OCI-LY7 (cell line): ENCODE data around the gene RNF157. TPM values are rescaled to one million over a fixed set of nuclear protein-coding genes. Genes with fewer than 3 reads are reported as not detected.
"Not testable (repeated sequence)": the region's sequence is repeated elsewhere in the genome, so short reads cannot be mapped to it uniquely, and the experiment has no call there.

Experiments
- BruUV-seq: library from RNA; stranded (reverse); fragments of 400-500 nt; replicated peaks from 2 replicates; lab custom pipeline; 2021; lab: Mats Ljungman, UMichigan
- CTCF ChIA-PET: fragments of 300-600 bp; sonication (Branson Sonifier 250); formaldehyde crosslinking; loops from one replicate; lab custom pipeline; 2022; ENCODE audit warnings: antibody characterized with exemption; ENCODE audit not compliant: unreplicated experiment; lab: Charles Lee
- POLR2A ChIA-PET: fragments of 300-600 bp; sonication (Branson Sonifier 250); formaldehyde crosslinking; loops from one replicate; lab custom pipeline; 2022; ENCODE audit warnings: antibody characterized with exemption; lab: Charles Lee
- DNase-seq: peaks from one replicate; pipeline ENCODE4 v3.0.0-alpha.2; 2015; ENCODE audit warnings: low spot score
- H2AFZ ChIP-seq: fragments of 200-600 bp; sonication (generic), shearing (Covaris generic); 2 replicates; pipeline ENCODE4 v1.6.1; 2014; ENCODE audit warnings: mild to moderate bottlenecking, antibody characterized with exemption, low read length, moderate library complexity
- H3K27ac ChIP-seq: fragments of 200-600 bp; sonication (generic); 2 replicates; pipeline ENCODE4 v1.5.1; 2014; ENCODE audit warnings: mixed run types, low read depth, mild to moderate bottlenecking, moderate library complexity, low read length, inconsistent platforms; ENCODE audit not compliant: poor library complexity, severe bottlenecking
- H3K36me3 ChIP-seq: fragments of 200-600 bp; sonication (generic); 2 replicates; pipeline ENCODE4 v1.6.1; 2014; ENCODE audit warnings: mild to moderate bottlenecking, antibody characterized with exemption, low read length, moderate library complexity, mixed read lengths; ENCODE audit not compliant: insufficient read depth
- H3K4me1 ChIP-seq: fragments of 200-600 bp; sonication (generic); 2 replicates; pipeline ENCODE4 v1.5.1; 2014; ENCODE audit warnings: mild to moderate bottlenecking, low read length; ENCODE audit not compliant: insufficient read depth, poor library complexity, severe bottlenecking
- H3K4me2 ChIP-seq: fragments of 200-600 bp; sonication (generic); 2 replicates; pipeline ENCODE4 v1.6.1; 2014; ENCODE audit warnings: mild to moderate bottlenecking, low read length
- H3K4me3 ChIP-seq: fragments of 200-600 bp; sonication (generic); 2 replicates; pipeline ENCODE4 v1.5.1; 2014; ENCODE audit warnings: mild to moderate bottlenecking, low read depth, low read length; ENCODE audit not compliant: poor library complexity, severe bottlenecking
- H3K79me2 ChIP-seq: fragments of 200-600 bp; sonication (generic); 2 replicates; pipeline ENCODE4 v1.6.1; 2016; ENCODE audit warnings: low read depth, mild to moderate bottlenecking, low read length, moderate library complexity, mixed read lengths; ENCODE audit not compliant: insufficient read depth
- H3K9me2 ChIP-seq: fragments of 200-600 bp; sonication (generic); 2 replicates; pipeline ENCODE4 v1.6.1; 2016; ENCODE audit warnings: mild to moderate bottlenecking, low read length, mixed read lengths; ENCODE audit not compliant: insufficient read depth
- H3K9me3 ChIP-seq: fragments of 200-600 bp; sonication (generic); 2 replicates; pipeline ENCODE4 v1.6.1; 2014; ENCODE audit warnings: mild to moderate bottlenecking, mixed run types, low read length, mixed read lengths
- H4K20me1 ChIP-seq: fragments of 200-600 bp; sonication (generic); 2 replicates; pipeline ENCODE4 v1.6.1; 2014; ENCODE audit warnings: mild to moderate bottlenecking, antibody characterized with exemption, low read length, moderate library complexity, mixed read lengths; ENCODE audit not compliant: insufficient read depth
- CTCF ChIP-seq: fragments of 200-600 bp; sonication (generic); conservative IDR thresholded peaks from 2 replicates; pipeline ENCODE4 v1.5.1; 2014; ENCODE audit warnings: mild to moderate bottlenecking, antibody characterized with exemption, low read length, moderate library complexity, mixed read lengths
- EZH2phosphoT487 ChIP-seq: fragments of 200-600 bp; sonication (generic); IDR thresholded peaks from 2 replicates; pipeline ENCODE4 v1.6.1; 2018; ENCODE audit warnings: low read depth, borderline replicate concordance, mild to moderate bottlenecking, mixed run types, antibody characterized with exemption, low read length, moderate library complexity, mixed read lengths
- intact Hi-C: fragments of 100-400 bp; cut with micrococcal nuclease; formaldehyde crosslinking; loops from one replicate; pipeline ENCODE4 v1.10.0; 2022; ENCODE audit not compliant: unreplicated experiment
- total RNA-seq, 2 experiments: library from RNA; depleted of rRNA in 1 of 2; stranded (reverse); fragments of >200 nt in 1 of 2; shearing (Covaris generic) in 1 of 2; gene quantifications; 2 replicates each; pipeline ENCODE4 v1.2.3, GENCODE V29; 2014 to 2022

Gene RNF157
- total RNA-seq, 2 experiments from 2014 or later = 0.28 to 1.3 TPM

GRCh38 chr17:76234354-76234679 lies 6.0 kb downstream of the RNF157 start:
- Histone ChIP-seq H3K9me2 (no peaks in the 10 kb centered on the region), H3K79me2 (no peaks in the 10 kb centered on the region), H3K9me3 (no peaks in the 10 kb centered on the region), H3K4me3 (no peak overlapping the region), H4K20me1 (no peaks in the 10 kb centered on the region), H3K4me2 (no peak overlapping the region), H3K27ac (no peak overlapping the region), H3K4me1 (no peaks in the 10 kb centered on the region), H3K36me3 (no peaks in the 10 kb centered on the region), H2AFZ (no peak overlapping the region)
- POLR2A ChIA-PET = interaction anchor here (0.6 kb wide), 1 partner anchor 105 kb away, joined by 8 read pairs; no protein-coding TSS in a partner anchor
- no peak for DNase-seq
- TF ChIP-seq CTCF (no peak), EZH2phosphoT487 (no peak)
- intact Hi-C loops = no loop called here
- BruUV-seq = no TSS peak
- CTCF ChIA-PET = no interaction called here

DNA sequence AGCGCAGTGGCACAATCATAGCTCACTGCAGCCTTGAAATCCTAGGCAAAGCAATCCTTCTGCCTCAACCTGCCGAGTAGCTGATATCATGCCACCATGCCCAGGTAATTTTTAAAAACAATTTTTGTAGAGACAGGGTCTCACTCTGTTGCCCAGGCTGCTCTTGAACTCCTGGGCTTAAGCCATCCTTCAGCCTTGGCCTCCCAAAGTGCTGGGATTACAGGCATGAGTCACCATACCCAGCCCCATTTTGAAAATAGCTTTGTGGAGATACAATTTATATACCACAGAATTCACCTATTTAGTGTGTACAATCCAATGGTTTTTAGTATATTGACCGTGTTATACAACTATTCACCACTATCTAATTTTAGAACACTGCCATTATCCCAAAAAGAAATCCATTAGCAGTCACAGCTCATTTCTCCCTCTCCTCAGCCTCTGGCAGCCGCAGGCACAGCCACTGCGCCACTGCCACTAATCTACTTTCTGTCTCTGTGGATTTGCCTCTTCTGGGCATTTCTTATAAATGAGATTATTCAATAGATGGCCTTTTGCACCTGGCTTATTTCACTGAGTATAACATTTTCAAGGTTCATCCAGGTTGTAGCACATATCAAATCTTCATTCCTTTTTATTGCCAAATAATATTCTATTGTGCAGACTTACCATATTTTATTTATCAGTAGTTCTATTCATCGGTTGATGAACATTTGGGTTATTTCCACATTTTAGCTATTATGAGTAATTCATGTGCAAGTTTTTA lies 6.5 kb downstream of the RNF157 start:
- POLR2A ChIA-PET = interaction anchor here (0.6 kb wide), 1 partner anchor 106 kb away, joined by 8 read pairs; no protein-coding TSS in a partner anchor
- intact Hi-C loops = no loop called here

DNA sequence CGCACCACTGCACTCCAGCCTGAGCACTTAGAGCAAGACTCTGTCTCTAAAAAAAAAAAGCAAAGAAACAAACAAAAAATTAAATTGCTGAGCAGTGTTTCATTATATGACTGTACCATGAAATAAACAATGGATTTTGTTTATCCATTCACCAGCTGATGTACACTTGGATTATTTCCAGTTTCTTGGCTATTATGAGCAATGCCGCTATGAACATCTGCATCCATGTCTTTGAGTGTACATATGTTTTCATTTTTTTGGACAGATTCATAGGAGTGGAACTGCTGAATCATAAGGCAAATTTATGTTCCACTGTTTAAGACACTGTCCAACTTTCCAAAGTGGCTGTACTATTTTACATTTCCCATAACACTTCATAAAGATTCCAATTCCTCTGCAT lies 8.0 kb downstream of the RNF157 start:
- DNase-seq = no peak
- H3K4me3 ChIP-seq = no peak overlapping the region
- H3K9me3 ChIP-seq = no peaks in the 10 kb centered on the region
- no peaks in the 10 kb centered on the region for H3K4me1 ChIP-seq
- H3K79me2 ChIP-seq = no peaks in the 10 kb centered on the region
- CTCF ChIA-PET = no interaction called here
- intact Hi-C loops = no loop called here
- H4K20me1 ChIP-seq = no peaks in the 10 kb centered on the region
- TF ChIP-seq EZH2phosphoT487 (no peak), CTCF (no peak)
- BruUV-seq = no TSS peak
- no peaks in the 10 kb centered on the region for H3K36me3 ChIP-seq
- no peak overlapping the region for H3K4me2 ChIP-seq
- no peak overlapping the region for H3K27ac ChIP-seq
- no peaks in the 10 kb centered on the region for H3K9me2 ChIP-seq
- POLR2A ChIA-PET = interaction anchor here (1.2 to 1.6 kb wide), 2 partner anchors 16 to 28 kb away, joined by 3 to 6 read pairs; no protein-coding TSS in a partner anchor
- H2AFZ ChIP-seq = no peak overlapping the region

More for the DNA sequence above, 6.5 kb downstream of the RNF157 start:
- Histone ChIP-seq H3K4me2 (no peak overlapping the region), H3K27ac (no peak overlapping the region), H3K36me3 (no peaks in the 10 kb centered on the region), H3K4me3 (no peak overlapping the region), H4K20me1 (no peaks in the 10 kb centered on the region), H3K79me2 (no peaks in the 10 kb centered on the region), H3K4me1 (no peaks in the 10 kb centered on the region), H3K9me3 (no peaks in the 10 kb centered on the region), H2AFZ (no peak overlapping the region), H3K9me2 (no peaks in the 10 kb centered on the region)
- DNase-seq = no peak
- no TSS peak for BruUV-seq
- no peak for TF ChIP-seq EZH2phosphoT487
- CTCF ChIA-PET = interaction anchor here (0.6 kb wide), 1 partner anchor 52 kb away, joined by 3 read pairs; no protein-coding TSS in a partner anchor

DNA sequence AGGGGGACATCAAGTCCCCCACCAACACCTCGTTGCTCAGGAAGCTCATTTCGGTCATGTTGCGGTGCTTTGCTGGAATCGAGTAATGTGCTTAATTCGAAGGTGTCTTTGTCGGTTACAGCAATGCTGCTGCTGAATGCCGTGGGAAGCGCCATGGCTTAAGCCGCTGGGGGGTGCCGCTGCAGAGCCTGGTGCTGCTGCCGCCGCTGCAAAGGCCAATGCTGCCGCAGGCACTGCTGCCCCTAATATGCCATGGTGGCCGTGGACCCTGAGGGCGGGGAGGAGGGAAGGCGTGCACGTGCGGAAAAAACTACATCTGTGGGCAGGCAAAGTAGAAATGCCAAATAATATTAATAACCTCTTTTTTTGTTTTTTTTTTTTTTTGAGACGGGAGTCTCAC lies 13.5 kb downstream of the RNF157 start:
- H3K4me1 ChIP-seq, H4K20me1 ChIP-seq, H2AFZ ChIP-seq, CTCF ChIA-PET, H3K79me2 ChIP-seq, H3K36me3 ChIP-seq, H3K27ac ChIP-seq, intact Hi-C loops, DNase-seq, H3K9me2 ChIP-seq, H3K9me3 ChIP-seq, H3K4me2 ChIP-seq, BruUV-seq, H3K4me3 ChIP-seq, POLR2A ChIA-PET: not testable (repeated sequence)
